ENCODE data around the gene TP53. TPM values are rescaled to one million over a fixed set of nuclear protein-coding genes. Genes with fewer than 3 reads are reported as not detected.

The TP53 gene
- total RNA-seq, 1 experiment from 2014 or later: 179 TPM

GRCh38 chr17:7674934-7675333 is 12.4 kb downstream of the TP53 start (continued):
- no peak for TF ChIP-seq JAZF1 (CRISPR knock-in tag; IDR thresholded peaks at IDR 0.05)
- TF ChIP-seq ZNF263 (CRISPR knock-in tag; IDR thresholded peaks at IDR 0.05; ENCODE audit: low read depth): no peak
- TF ChIP-seq FOXP4 (CRISPR knock-in tag; IDR thresholded peaks at IDR 0.05): no peak
- no peak for TF ChIP-seq ZNF423 (CRISPR knock-in tag; IDR thresholded peaks at IDR 0.05)
- no peak for TF ChIP-seq ATF1 (CRISPR knock-in tag; IDR thresholded peaks at IDR 0.05)
- no peak for TF ChIP-seq NR1H2 (CRISPR knock-in tag; IDR thresholded peaks at IDR 0.05)
- TF ChIP-seq HMGXB4 (CRISPR knock-in tag; IDR thresholded peaks at IDR 0.05): no peak
- TF ChIP-seq USF2 (CRISPR knock-in tag; IDR thresholded peaks at IDR 0.05): no peak
- TF ChIP-seq MAX (CRISPR knock-in tag; IDR thresholded peaks at IDR 0.05): no peak
- TF ChIP-seq FOXP1 (CRISPR knock-in tag; IDR thresholded peaks at IDR 0.05; ENCODE audit: borderline replicate concordance): no peak
- no peak for TF ChIP-seq STAT6 (CRISPR knock-in tag; conservative IDR thresholded peaks at IDR 0.05; ENCODE audit: low read depth)

GRCh38 chr17:7673239-7673638 is 14.1 kb downstream of the TP53 start:
- Mint-ChIP-seq H3K4me1 (peaks cover 31% of the 10 kb centered on the region), H3K36me3 (peaks cover 64% of the 10 kb centered on the region), H3K27me3 (ENCODE audit: low read depth) (no peaks in the 10 kb centered on the region; the same call in 1 of the 2 replicates), H3K27ac (no peak overlapping the region; the same call in 1 of the 2 replicates), H3K4me3 (no peak overlapping the region), H3K9me3 (peaks cover 10% of the 10 kb centered on the region)
- CTCF ChIA-PET: interaction anchor here (0.6 to 4.8 kb wide), 29 partner anchors 9 to 269 kb away, joined by 3 to 74 read pairs (median 5); partner anchors contain the start of genes ATP1B2, EFNB3, FXR2 and MPDU1
- DNase-seq (ENCODE audit: low spot score) (peak; percentile 78), ATAC-seq (no peak)
- TF ChIP-seq ETV6 (CRISPR knock-in tag; IDR thresholded peaks at IDR 0.05) (no peak), RELA (CRISPR knock-in tag; IDR thresholded peaks at IDR 0.05; ENCODE audit: borderline replicate concordance) (no peak), TCF7 (CRISPR knock-in tag; IDR thresholded peaks at IDR 0.05; ENCODE audit: low read depth) (no peak), MXD4 (CRISPR knock-in tag; IDR thresholded peaks at IDR 0.05; ENCODE audit: borderline replicate concordance) (no peak), CTCF (IDR thresholded peaks at IDR 0.05) (peak; percentile 58), STAT6 (CRISPR knock-in tag; conservative IDR thresholded peaks at IDR 0.05; ENCODE audit: low read depth) (no peak), NR3C1 (CRISPR knock-in tag; conservative IDR thresholded peaks at IDR 0.05; ENCODE audit: low read depth) (no peak), ZNF532 (CRISPR knock-in tag; IDR thresholded peaks at IDR 0.05; ENCODE audit: borderline replicate concordance) (no peak)
- POLR2A ChIA-PET: interaction anchor here (0.6 to 2.4 kb wide), 4 partner anchors 9 to 16 kb away, joined by 3 to 12 read pairs (median 4); partner anchors contain the start of gene TP53

Measured in WTC11 (cell line).